NCI-H774 (cell line): ENCODE data around the gene PCDH7.

Source experiments
- DNase-seq: peaks from one replicate; lab custom pipeline; 2025; lab: John Stamatoyannopoulos, UW

Gene PCDH7, protein sequence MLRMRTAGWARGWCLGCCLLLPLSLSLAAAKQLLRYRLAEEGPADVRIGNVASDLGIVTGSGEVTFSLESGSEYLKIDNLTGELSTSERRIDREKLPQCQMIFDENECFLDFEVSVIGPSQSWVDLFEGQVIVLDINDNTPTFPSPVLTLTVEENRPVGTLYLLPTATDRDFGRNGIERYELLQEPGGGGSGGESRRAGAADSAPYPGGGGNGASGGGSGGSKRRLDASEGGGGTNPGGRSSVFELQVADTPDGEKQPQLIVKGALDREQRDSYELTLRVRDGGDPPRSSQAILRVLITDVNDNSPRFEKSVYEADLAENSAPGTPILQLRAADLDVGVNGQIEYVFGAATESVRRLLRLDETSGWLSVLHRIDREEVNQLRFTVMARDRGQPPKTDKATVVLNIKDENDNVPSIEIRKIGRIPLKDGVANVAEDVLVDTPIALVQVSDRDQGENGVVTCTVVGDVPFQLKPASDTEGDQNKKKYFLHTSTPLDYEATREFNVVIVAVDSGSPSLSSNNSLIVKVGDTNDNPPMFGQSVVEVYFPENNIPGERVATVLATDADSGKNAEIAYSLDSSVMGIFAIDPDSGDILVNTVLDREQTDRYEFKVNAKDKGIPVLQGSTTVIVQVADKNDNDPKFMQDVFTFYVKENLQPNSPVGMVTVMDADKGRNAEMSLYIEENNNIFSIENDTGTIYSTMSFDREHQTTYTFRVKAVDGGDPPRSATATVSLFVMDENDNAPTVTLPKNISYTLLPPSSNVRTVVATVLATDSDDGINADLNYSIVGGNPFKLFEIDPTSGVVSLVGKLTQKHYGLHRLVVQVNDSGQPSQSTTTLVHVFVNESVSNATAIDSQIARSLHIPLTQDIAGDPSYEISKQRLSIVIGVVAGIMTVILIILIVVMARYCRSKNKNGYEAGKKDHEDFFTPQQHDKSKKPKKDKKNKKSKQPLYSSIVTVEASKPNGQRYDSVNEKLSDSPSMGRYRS (N-terminal part only)

DNA sequence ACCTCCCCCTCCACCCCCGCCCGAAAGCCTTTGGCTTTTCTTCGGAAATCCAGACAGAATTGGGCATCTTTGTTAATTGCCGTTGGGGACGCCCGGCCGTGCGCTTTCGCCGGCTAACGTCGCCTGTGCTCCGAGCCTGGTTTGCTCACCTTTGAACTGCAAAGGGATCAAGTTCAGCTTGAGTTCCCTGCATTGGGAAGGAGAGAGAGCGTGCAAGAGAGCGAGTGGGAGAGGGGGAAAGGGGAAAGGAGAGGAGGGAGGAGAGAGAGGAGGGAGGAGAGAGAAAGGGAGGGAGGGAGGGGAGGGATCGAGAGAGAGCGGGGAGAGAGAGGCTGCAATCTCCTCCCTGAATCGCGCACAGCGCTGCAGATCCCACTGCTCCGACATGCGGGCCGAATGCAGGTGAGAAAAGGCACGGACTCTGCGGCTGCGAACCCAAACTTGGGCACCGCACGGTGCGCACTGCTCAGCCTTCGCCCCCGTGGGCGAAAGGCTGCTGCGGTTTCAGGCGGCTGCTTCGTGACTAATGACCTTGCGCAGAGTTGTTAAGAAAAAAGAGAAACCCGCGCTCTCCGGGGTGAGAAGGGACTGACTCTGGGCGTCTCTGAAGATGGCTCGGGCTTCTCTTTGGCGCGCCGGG is at the start of gene PCDH7:
TSS of gene PCDH7 (plus strand) at position 349 of the 640 bp plus-strand sequence. CDS start 1,054 bp downstream, outside the sequence.
- no peak for DNase-seq

DNA sequence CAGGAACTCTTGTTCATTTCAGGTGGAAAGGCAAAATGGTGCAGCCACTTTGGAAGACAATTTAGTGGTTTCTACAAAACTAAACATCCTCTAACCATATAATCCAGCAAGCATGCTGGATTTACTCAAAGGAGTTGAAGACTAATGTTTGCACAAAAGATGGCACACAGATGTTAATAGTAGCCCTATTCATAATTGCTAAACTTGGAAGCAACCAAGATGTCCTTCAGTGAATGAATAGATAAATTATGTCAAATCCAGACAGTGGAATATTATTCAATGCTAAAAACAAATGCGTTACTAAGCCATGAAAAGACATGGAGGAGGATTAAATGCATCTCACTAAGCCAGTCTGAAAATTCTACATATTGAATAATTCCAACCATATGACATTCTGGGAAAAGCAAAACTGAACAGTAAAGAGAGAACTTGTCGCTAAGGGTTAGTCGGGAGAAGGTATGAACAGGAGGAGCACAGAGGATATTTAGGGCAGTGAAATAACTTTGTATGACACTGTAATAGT is 48.2 kb upstream of the PCDH7 start:
- DNase-seq = no peak

DNA sequence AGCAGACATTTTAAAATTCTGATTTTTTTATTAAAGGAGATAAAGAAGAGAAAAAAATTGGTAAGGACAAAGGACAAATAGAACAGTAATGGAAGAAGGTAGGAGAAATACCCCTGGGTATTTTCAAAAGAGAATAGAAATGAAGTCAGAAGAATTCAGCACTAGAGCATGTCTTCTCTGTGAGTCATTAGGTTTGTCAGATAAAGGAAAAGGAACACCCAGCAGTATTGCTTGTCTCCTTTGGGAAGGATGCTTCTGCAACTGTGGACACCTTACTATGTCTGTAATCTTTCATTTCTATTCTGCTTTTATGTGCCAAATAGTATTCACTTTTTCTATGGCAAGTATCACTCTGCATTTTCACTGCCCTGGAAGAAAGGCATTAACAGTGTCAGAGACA is 24.0 kb upstream of the PCDH7 start:
- no peak for DNase-seq

DNA sequence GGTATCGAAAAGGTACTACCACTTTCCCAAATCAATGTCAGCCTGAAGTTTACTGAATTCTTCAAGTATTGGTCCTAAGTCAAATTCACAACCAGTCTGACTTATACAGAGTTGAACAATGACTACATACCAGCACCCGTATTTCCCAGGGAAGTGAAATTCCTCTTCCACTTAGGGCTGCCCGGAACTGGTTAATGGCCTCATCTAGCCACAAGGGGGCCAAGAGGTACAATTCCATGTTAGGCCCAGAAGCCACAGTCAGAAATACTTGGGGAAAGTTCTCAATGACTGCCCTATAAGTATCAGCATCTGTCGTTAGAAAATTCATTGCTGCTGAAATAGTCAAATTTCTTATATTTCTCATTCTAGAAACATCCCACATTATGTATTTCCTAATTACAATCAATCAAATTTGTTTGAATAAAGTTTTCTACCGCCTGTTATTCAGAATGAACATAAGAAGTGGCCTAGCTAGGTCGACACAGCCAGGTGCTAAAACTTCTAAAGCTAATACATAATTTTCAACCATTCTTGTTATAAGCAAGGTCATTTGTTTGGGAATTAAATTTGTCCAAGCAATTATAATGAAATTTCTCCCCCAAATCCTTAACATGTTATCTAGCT is 5.6 kb upstream of the PCDH7 start:
- DNase-seq = no peak

DNA sequence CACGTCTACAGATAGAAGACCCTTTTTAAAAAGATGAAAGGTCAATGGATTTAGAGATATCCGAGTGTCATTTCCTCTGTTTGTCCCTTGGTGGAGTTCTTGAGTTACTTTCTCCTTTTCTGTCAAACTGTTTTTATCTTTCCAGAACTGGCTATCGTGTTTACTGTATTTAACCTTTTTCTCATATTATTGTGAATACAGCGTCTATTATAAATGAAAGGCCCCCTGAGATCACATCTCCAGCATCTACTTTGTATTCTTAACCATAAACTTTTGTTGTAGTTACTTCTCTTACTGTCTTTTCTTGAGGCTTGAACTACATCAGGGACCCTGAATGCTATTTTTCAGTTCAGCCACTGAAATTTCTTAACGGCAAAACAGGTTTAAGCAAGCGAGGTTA is 4.0 kb upstream of the PCDH7 start:
- no peak for DNase-seq

DNA sequence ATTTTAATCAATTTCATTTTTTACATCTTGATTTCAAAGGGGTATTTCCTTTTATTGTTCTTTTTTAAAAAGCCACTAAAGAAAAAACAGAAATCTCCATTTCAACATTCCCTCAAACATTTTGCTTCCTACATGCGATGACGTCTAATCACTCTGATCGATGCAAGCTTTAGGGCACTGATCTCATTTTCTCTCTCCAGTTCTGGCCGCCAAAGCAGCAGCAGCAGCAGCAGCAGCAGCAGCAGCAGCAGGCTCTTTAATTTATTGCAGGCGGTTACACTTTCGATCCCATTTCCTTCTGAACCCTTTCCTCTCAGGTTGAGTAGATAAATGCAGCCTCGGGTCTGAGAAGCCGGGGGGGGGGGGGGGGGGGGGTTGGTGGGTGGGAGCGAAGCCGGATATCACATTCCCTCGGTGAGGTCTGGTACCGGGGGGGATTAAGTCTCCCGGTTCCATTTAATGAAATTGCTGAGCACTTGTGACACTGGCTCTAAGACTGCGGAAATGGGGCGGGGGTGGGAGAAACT is 3.4 kb upstream of the PCDH7 start:
- no peak for DNase-seq

DNA sequence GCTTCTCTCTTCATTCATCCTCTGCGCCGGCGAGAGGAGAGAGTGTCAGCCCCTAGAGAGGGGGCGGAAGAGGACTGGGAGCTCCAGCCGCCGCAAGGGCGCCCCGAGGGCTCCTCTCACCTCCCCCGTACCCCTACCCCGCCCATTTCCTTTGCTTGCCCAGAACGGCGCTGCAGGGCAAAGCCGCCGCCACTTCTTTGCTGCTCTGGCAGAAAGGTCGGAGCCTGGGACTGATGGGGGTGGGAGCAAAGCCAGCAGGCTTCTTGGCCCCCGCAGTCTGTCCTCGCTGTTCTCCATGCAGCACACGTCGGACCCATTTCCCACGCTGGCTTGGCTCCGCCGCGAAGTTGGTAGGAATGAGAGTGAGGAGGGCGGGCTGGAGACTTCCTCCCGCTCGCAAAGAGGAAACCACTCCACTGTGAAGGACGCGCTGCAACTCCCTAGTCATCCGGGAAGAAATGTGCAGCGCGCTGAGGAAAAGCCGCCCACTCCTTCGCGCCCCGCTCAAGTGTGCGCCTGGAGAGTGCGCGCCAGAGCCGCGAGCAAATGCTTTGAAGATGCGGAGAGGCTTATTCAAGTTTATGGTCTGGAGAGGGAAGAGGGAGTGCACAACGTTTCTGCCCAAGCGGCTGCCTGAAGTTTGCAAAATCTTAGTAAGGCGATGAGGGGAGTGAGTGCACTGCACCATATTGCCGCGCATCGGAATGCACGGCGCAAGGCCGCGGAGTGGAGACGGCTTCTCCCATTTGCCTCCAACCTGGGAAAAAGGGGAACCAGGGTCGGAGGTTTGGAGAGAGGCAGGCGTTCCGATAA is 2.8 kb upstream of the PCDH7 start:
- no peak for DNase-seq

DNA sequence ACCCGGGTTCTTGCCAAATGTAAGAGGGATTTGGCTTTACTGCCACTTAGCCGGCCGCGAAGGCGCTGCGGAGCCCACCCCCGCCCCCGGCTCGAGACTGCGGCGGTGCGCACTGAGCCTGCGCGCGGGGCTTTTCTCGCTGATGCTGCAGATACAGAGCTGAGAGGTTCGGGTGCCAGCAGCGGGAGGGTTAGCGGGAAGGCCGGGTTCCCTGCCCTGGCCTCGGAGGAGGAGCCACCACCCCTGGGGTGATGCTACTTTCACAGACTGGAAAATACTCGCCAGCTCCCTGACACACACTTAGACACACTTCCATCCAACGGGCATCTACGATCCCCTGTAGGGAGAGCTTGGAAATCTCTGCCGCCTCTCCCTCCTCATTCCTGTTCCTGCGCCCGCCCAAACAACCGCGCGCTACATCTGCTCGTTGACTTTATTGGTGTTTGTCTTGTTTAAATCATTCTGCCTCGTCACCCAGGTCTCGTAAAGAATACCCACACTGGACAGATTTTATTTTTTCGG is 2.1 kb upstream of the PCDH7 start:
- DNase-seq = no peak

DNA sequence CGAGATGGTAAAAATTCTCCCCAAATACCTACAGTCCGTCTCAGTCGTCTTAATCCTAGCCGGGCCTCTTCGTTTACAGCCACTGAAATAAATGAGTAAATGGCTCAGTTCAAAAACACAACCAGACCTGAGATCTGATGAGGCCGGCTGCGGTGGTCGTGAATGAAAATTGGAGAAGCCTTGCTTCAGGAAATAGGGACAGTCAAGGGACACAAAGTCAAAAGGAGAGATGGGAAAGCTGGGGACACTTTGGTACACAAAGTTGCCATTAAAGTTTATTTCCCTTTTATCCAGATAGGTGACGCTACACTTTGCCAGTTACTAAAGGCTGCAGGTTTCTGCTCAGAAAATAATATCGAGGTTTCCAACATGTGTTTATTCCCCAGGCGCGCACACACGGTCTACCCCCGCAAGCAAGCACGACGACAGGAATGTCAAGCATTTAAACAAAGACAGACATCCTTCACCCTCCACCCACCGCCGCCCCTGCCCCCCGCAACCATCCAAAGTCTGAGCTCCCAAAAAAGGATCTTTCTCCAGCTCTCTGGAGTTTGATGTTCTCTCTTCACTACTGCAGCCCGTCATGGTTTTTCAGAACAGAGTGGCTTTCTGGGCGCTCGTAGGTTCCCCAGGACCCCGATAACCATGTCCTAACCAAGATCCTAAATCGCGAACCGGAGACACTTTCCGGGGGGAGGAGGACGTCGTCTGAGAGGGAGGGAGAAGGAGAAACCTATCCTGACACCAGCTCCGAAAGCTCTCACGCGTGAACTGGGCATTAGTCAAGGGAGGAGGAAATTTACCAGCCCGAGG is 1.3 kb upstream of the PCDH7 start:
- no peak for DNase-seq

DNA sequence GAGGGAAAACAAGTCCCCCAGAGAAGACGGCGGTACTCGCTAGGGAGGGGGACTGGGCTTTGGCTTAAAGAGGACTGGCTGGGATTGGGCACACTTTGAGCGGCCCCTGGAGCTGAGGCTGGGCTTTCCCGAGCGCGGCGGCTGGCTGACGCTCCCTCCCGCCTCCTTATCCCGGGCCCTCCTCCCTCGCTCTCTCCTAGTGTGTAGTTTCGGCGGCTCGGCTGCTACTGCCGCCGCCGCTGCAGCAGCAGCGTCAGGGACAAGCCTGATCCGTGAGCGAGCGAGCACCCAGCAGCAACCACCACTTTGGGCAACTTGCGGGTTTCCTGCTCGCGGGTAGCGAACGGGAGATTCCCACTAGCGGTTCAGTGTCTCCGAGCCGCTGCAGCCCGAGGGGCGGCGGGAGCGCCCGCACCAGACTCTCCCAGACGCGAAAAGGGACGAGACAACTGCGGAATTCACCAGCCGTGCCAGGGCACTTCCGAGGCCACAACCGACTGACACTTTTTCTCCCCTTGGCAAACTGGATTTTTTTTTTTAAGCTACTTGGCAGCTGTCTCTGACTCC is 632 bp upstream of the PCDH7 start:
- DNase-seq = peak; percentile 36

DNA sequence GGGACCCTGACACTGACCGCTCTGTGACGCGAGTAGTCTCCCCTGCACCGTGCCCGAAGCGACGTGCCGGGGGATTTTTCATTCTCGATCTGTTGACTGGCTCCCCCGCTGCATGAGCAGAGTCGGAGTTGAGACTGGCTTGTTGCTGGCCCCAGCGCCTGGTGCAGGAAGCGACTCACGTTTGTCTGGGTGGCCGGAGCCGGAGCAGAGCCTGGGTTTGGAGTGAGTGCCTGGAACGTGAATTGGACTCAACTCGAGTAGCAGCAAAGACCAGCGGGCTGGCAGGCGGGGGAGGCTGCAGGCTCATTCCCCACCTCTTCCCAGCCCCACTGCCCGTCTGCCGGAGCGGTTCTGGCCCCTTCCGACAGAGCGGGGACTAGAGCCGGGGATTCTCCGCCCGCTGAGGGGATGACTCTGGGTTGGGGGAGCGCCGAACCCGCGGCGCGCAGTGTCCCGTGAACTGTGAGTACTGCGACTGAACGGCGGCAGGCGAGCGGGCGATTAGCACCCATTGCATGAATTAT is 554 bp downstream of the PCDH7 start:
- no peak for DNase-seq

DNA sequence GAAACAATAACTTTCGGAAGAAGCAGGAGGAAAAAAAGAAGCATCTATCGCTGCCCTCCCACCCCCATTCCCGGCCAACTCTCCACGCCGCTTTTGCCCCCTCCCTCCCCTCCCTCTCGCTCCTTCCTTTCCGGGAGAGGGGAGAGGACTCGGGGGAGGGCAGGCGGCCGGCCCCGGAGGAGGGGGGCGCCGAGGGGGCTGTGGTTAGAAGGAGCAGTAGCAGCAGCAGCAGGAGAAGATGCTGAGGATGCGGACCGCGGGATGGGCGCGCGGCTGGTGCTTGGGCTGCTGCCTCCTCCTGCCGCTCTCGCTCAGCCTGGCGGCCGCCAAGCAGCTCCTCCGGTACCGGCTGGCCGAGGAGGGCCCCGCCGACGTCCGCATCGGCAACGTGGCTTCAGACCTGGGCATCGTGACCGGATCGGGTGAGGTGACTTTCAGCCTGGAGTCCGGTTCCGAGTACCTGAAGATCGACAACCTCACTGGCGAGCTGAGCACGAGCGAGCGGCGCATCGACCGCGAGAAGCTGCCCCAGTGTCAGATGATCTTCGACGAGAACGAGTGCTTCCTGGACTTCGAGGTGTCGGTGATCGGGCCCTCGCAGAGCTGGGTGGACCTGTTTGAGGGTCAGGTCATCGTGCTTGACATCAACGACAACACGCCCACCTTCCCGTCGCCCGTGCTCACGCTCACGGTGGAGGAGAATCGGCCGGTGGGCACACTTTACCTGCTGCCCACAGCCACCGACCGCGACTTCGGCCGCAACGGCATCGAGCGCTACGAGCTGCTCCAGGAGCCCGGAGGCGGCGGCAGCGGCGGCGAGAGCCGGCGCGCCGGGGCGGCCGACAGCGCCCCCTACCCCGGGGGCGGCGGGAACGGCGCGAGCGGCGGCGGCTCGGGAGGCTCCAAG is 1.3 kb downstream of the PCDH7 start:
- DNase-seq = no peak

DNA sequence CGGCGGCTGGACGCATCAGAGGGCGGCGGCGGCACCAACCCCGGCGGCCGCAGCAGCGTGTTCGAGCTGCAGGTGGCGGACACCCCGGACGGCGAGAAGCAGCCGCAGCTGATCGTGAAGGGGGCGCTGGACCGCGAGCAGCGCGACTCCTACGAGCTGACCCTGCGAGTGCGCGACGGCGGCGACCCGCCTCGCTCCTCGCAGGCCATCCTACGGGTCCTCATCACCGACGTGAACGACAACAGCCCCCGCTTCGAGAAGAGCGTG is 1.9 kb downstream of the PCDH7 start:
- DNase-seq = no peak

DNA sequence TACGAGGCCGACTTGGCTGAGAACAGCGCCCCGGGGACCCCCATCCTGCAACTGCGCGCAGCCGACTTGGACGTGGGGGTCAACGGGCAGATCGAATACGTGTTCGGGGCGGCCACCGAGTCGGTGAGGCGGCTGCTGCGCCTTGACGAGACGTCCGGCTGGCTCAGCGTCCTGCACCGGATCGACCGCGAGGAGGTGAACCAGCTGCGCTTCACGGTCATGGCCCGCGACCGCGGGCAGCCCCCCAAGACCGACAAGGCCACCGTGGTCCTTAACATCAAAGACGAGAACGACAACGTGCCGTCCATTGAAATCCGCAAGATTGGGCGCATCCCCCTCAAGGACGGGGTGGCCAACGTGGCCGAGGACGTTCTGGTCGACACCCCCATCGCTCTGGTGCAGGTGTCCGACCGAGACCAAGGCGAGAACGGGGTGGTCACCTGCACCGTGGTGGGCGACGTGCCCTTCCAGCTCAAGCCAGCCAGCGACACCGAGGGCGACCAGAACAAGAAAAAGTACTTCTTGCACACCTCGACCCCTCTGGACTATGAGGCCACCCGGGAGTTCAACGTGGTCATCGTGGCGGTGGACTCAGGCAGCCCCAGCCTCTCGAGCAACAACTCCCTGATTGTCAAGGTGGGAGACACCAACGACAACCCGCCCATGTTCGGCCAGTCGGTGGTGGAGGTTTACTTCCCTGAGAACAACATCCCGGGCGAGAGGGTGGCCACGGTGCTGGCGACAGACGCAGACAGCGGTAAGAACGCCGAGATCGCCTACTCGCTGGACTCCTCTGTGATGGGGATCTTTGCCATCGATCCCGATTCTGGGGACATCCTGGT is 2.4 kb downstream of the PCDH7 start:
- no peak for DNase-seq

DNA sequence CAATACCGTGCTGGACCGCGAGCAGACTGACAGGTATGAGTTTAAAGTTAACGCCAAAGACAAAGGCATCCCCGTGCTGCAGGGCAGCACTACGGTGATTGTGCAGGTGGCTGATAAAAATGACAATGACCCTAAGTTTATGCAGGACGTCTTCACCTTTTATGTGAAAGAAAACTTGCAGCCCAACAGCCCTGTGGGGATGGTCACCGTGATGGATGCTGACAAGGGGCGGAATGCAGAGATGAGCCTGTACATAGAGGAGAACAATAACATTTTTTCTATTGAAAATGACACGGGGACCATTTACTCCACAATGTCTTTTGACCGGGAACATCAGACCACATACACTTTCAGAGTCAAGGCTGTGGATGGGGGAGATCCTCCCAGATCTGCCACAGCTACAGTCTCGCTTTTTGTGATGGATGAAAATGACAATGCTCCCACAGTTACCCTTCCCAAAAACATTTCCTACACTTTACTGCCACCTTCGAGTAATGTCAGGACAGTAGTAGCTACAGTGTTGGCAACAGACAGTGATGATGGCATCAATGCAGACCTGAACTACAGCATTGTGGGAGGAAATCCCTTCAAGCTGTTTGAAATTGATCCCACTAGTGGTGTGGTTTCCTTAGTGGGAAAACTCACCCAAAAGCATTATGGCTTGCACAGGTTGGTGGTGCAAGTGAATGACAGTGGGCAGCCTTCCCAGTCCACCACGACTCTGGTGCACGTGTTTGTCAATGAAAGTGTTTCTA is 3.2 kb downstream of the PCDH7 start:
- no peak for DNase-seq

DNA sequence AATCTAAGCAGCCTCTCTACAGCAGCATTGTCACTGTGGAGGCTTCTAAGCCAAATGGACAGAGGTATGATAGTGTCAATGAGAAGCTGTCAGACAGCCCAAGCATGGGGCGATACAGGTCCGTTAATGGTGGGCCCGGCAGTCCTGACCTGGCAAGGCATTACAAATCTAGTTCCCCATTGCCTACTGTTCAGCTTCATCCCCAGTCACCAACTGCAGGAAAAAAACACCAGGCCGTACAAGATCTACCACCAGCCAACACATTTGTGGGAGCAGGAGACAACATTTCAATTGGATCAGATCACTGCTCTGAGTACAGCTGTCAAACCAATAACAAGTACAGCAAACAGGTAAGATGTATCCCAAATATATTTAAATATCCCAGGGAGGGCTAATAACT is 4.1 kb downstream of the PCDH7 start:
- DNase-seq = no peak
